Neural progenitor cell (in vitro differentiated cells): ENCODE data around the gene TMEM139.

Experiments used
- CTCF ChIP-seq: fragments of 200-600 bp; sonication (generic); IDR thresholded peaks from 2 replicates; pipeline ENCODE4 v1.5.1; 2017; ENCODE audit warnings: antibody characterized with exemption, mild to moderate bottlenecking
- EZH2 ChIP-seq: fragments of 200-600 bp; sonication (generic); IDR thresholded peaks from 2 replicates; pipeline ENCODE4 v1.6.1; 2017; ENCODE audit warnings: antibody characterized with exemption, mild to moderate bottlenecking, moderate library complexity
- EZH2phosphoT487 ChIP-seq: fragments of 200-600 bp; sonication (generic); IDR thresholded peaks from 2 replicates; pipeline ENCODE4 v1.6.1; 2017; ENCODE audit warnings: antibody characterized with exemption

- TF ChIP-seq CTCF, result no peak
- TF ChIP-seq EZH2, result no peak
- no peak for TF ChIP-seq EZH2phosphoT487
Observed at GRCh38 chr7:143295870-143296269, 11.1 kb downstream of the TMEM139 start.
